Activated naive CD8-positive, alpha-beta T cell treated with anti-CD3 and anti-CD28 coated beads, Interleukin-2, amount 50 U/mL, for 16 hours (primary cell): ENCODE data around the gene CMTM4.
A peak's percentile ranks its signal among the peaks of the same experiment; 100 is the strongest.
"Not testable (repeated sequence)": the region's sequence is repeated elsewhere in the genome, so short reads cannot be mapped to it uniquely, and the experiment has no call there.

Experiments used
- DNase-seq: peaks from one replicate; pipeline ENCODE4 v3.0.0-alpha.2; 2020; ENCODE audit warnings: low read depth, low spot score

The CMTM4 gene

GRCh38 chr16:66673691-66674090, 22.9 kb downstream of the CMTM4 start:
- no peak for DNase-seq

- DNase-seq, result no peak
Observed at GRCh38 chr16:66670691-66671388, 25.7 kb downstream of the CMTM4 start.

GRCh38 chr16:66668777-66669444, 27.6 kb downstream of the CMTM4 start:
- no peak for DNase-seq

- DNase-seq, result no peak
Observed at GRCh38 chr16:66667944-66668343, 28.6 kb downstream of the CMTM4 start.

- no peak for DNase-seq
Observed at GRCh38 chr16:66662445-66663194, 33.9 kb downstream of the CMTM4 start.

GRCh38 chr16:66661671-66662346, 34.7 kb downstream of the CMTM4 start:
- DNase-seq, result not testable (repeated sequence)

- DNase-seq, result no peak
Observed at GRCh38 chr16:66661210-66661560, 35.4 kb downstream of the CMTM4 start.

DNA sequence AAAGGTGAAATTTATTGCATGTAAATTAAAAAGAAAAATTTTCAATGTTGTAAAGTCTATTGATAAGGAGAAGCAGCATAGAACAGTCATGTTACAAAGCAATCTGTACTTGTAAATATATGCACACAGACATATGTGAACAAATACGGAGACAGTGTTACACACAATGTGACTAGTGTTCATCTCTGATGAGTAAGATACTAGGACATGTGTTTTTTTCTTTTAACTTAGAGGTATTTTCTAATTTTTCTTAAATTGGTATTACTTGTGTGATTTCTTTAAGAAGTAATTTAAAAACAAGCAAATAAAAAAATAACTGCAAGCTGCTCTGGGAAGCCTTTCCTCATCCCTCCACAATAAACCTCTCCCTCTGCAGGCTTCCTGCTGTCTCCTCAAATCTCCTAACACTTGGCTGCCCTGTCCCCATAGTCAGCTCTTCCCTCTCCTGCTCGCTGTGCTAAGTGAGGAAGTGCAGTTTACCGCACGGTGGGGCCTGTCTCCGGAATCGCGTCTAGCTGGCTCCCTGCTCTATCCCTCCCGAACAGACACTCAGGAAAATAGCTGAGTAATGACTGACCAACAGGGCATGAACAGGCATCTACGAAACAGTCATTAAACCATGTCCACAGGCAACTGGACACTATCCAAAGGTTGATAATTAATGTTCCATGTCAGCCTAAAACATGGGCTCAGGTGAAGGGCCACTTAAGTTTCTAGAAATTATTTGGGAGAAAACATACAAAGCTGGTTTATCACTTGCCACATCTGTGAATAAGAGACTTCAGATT, 35.9 kb downstream of the CMTM4 start:
- no peak for DNase-seq

- DNase-seq, result no peak
Observed at GRCh38 chr16:66658860-66659190, 37.7 kb downstream of the CMTM4 start.

DNA sequence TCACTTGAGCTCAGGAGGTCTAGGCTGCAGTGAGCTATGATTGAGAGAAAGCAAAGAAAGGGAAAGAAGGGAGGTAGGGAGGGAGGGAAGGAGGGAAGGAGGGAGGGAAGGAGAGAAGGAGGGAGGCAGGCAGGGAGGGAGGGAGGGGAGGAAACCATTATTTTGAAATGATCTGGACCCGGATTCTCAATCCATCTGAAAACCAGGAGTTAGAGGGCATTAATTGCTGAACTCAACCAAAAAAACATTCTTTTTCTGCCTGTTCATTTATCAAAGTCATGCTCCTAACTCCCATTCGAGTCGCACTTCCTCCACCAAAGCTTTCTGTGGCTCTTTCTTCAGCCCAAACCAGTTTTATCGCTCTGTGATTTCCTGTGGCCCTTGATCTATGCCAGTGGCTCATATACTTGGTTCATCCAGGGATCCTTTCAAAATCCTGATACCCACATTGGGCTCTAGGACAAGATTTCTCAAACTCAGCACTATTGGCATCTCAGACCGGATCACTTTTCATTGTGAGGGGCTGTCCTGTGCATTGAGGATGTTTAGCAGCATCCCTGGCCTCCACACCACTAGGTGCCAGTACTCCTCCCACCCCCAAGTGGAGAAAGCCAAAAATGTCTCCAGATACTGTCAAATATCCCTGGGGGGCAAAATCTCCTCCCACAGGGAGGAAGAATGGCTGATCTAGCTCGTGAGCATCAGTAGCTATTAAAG, 38.2 kb downstream of the CMTM4 start:
- DNase-seq, result no peak

GRCh38 chr16:66656547-66656946, 40.0 kb downstream of the CMTM4 start:
- DNase-seq, result no peak

DNA sequence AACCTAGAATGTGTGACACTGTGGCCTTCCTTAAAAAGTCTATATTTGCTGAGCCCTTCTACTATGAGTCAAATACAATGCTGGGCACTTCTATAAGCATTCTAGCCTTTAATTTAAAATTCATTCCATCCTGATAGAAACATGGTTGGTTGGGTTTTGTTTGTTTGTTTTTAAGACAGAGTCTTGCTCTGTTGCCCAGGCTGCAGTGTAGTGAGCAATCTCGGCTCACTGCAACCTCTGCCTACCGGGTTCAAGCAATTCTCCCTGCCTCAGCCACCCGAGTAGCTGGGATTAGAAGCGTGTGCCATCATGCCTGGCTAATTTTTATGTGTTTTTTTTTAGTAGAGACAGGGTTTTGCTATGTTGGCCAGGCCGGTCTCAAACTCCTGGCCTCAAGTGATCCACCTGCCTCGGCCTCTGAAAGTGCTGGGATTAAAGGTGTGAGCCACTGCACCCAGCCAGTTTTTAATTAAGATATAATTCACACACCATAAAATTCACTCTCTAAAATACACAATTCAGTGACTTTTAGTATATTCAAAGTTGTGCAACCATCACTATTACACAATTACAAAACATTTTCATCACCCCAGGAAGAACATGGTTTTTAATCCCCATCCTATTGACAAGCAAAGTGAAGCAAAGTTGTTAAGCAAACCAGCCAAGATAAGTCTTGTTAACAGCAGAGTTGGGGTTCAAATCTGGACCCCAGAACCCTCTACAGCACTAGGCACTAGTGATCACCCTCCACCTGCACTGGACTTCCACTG, 42.8 kb downstream of the CMTM4 start:
- no peak for DNase-seq

- no peak for DNase-seq
Observed at GRCh38 chr16:66652661-66653360, 43.7 kb downstream of the CMTM4 start.

GRCh38 chr16:66651965-66652364, 44.6 kb downstream of the CMTM4 start:
- DNase-seq, result no peak

DNA sequence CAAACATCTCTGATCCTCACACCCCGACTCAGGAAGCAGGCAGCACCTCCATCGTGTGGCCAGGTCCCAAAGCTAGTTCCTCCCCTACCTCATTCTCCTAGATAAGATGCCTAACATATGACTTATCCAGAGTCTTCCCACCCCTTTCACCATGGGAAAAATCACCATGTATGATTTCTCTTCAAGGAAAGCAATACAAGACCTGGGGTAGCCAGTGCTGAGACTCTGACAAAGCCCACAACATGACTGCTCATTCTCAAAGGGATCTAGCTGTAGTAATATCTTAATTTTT, 45.1 kb downstream of the CMTM4 start:
- DNase-seq, result no peak

- DNase-seq, result peak; percentile 66
Observed at GRCh38 chr16:66650707-66651473, 45.7 kb downstream of the CMTM4 start.

DNA sequence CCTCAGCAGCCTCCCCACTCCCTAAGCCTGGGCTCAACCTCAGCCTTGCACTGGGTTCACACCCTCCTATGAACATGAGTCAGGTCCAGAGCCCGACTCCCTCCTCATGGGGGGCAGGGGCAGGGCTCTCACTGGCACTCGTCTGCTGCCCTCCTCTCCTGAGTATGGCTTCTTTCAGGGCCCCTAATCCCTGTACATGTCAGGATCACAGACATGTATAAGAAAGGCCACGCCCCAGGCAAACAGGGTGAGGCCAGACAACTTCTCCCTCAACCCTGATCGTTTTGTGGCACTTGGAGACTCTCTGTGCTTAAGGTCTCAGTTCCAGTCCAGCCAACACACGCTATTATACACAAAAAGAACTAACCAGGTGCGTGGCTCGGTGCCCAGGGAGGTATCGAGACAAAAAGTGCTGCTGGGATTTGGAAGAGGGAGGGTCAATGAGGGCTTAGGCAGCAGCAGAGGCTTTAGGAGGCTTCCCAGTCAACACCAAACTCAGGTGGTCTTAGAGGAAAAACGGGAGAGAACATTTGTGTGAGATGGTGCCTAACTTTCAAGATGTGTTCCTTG, 46.8 kb downstream of the CMTM4 start:
- no peak for DNase-seq

- no peak for DNase-seq
Observed at GRCh38 chr16:66649167-66649566, 47.4 kb downstream of the CMTM4 start.

DNA sequence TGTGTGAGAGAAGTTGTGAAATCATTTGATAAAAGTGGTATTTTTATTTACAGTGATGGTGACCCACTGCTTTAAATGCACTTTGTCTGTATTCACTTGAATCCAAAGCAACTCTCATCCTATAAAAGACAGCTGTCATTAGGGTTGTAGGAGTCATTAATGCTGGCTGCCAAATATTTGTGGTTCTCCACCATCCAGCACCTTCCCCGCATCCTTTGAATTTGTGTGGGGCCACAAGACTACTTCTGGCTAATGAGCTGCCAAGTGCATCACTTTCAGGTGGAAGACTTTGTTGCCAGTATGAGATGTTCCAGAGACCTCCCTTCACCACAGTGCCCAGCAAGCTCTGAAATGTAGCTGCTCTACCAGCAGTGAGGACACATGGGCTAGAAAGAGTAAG, 48.7 kb downstream of the CMTM4 start:
- no peak for DNase-seq
